Stimulated activated CD4-positive, alpha-beta T cell treated with anti-CD3 and anti-CD28 coated beads, Interleukin-2, amount 100 ng/mL, for 48 hours (primary cell): ENCODE data around the gene POU1F1.
A peak's percentile ranks its signal among the peaks of the same experiment; 100 is the strongest.
"Not testable (repeated sequence)": the region's sequence is repeated elsewhere in the genome, so short reads cannot be mapped to it uniquely, and the experiment has no call there.

Experiments used
- DNase-seq, 2 donors: peaks; one replicate each; pipeline ENCODE4 v3.0.0-alpha.2; 2020

Gene POU1F1

GRCh38 chr3:87248831-87249230 is 27.6 kb downstream of the POU1F1 start:
- no peak for DNase-seq

- DNase-seq: not testable (repeated sequence)
Observed at GRCh38 chr3:87248231-87248630, 28.2 kb downstream of the POU1F1 start.

- no peak for DNase-seq
Observed at GRCh38 chr3:87247430-87247773, 29.0 kb downstream of the POU1F1 start.

- no peak for DNase-seq
Observed at GRCh38 chr3:87246662-87247429, 29.5 kb downstream of the POU1F1 start.

- DNase-seq: no peak
Observed at GRCh38 chr3:87236093-87236492, 40.3 kb downstream of the POU1F1 start.

GRCh38 chr3:87233805-87234204 is 42.6 kb downstream of the POU1F1 start:
- no peak for DNase-seq

GRCh38 chr3:87229113-87229512 is 47.3 kb downstream of the POU1F1 start:
- DNase-seq: no peak

GRCh38 chr3:87228316-87228715 is 48.1 kb downstream of the POU1F1 start:
- no peak for DNase-seq

GRCh38 chr3:87227835-87228144 is 48.6 kb downstream of the POU1F1 start:
- no peak for DNase-seq

- DNase-seq: peak; percentile 83 to 85
Observed at GRCh38 chr3:87227104-87227834, 49.1 kb downstream of the POU1F1 start, which contains the start of gene CHMP2B. CHMP2B (plus strand) TSS chr3:87227309; CDS start chr3:87227523, 214 bp downstream.

- DNase-seq: no peak
Observed at GRCh38 chr3:87225659-87226058, 50.7 kb downstream of the POU1F1 start.

- no peak for DNase-seq
Observed at GRCh38 chr3:87219611-87220010, 56.8 kb downstream of the POU1F1 start.

GRCh38 chr3:87218560-87218959 is 57.8 kb downstream of the POU1F1 start:
- DNase-seq: no peak
